Dedifferentiated amniotic fluid mesenchymal stem cell (primary cell): ENCODE data around the gene ZBTB8OS.
"Not testable (repeated sequence)": the region's sequence is repeated elsewhere in the genome, so short reads cannot be mapped to it uniquely, and the experiment has no call there.

Experiments used
- DNase-seq: peaks from one replicate; pipeline ENCODE4 v3.0.0-alpha.2; 2016; ENCODE audit errors: extremely low spot score

Gene ZBTB8OS

GRCh38 chr1:32650752-32651460 is 556 bp upstream of the ZBTB8OS start, which contains the start of gene RBBP4:
Gene RBBP4 (plus strand): TSS chr1:32651208. CDS start chr1:32651307, 99 bp downstream.
- DNase-seq: peak; percentile 97

- no peak for DNase-seq
Measured at GRCh38 chr1:32647308-32648134, 2.8 kb downstream of the ZBTB8OS start.

- DNase-seq: no peak
Measured at GRCh38 chr1:32644426-32644825, 5.9 kb downstream of the ZBTB8OS start.

GRCh38 chr1:32642292-32642827 is 8.0 kb downstream of the ZBTB8OS start:
- not testable (repeated sequence) for DNase-seq

- DNase-seq: peak; percentile 19
Measured at GRCh38 chr1:32639489-32640075, 10.8 kb downstream of the ZBTB8OS start.

GRCh38 chr1:32636914-32637645 is 13.3 kb downstream of the ZBTB8OS start:
- DNase-seq: no peak

- no peak for DNase-seq
Measured at GRCh38 chr1:32635508-32636277, 14.7 kb downstream of the ZBTB8OS start.

- no peak for DNase-seq
Measured at GRCh38 chr1:32632829-32633228, 17.5 kb downstream of the ZBTB8OS start.

- not testable (repeated sequence) for DNase-seq
Measured at GRCh38 chr1:32630173-32630572, 20.2 kb downstream of the ZBTB8OS start.

- no peak for DNase-seq
Measured at GRCh38 chr1:32627596-32628162, 22.7 kb downstream of the ZBTB8OS start.

GRCh38 chr1:32626176-32626575 is 24.2 kb downstream of the ZBTB8OS start:
- no peak for DNase-seq

GRCh38 chr1:32623775-32624174 is 26.6 kb downstream of the ZBTB8OS start:
- no peak for DNase-seq

GRCh38 chr1:32622806-32623681 is 27.3 kb downstream of the ZBTB8OS start:
- DNase-seq: no peak

GRCh38 chr1:32622205-32622604 is 28.1 kb downstream of the ZBTB8OS start:
- DNase-seq: no peak

GRCh38 chr1:32619701-32620485 is 30.5 kb downstream of the ZBTB8OS start:
- no peak for DNase-seq

GRCh38 chr1:32618673-32619221 is 31.6 kb downstream of the ZBTB8OS start:
- DNase-seq: no peak

GRCh38 chr1:32613472-32613871 is 36.9 kb downstream of the ZBTB8OS start:
- no peak for DNase-seq

- DNase-seq: peak; percentile 68
Measured at GRCh38 chr1:32612189-32612881, 38.0 kb downstream of the ZBTB8OS start.
